ENCODE data around the gene GRIN3A. TPM values are rescaled to one million over a fixed set of nuclear protein-coding genes. Genes with fewer than 3 reads are reported as not detected.

GRIN3A gene
- polyA plus RNA-seq, 1 of the 3 experiments (the other 2 are of a cell fraction) = not detected

- TF ChIP-seq REST (IDR thresholded peaks at IDR 0.05; ENCODE audit: low read depth, low read length) = no peak
These were observed 174.2 kb downstream of the GRIN3A start (continued) for GRCh38 chr9:101564252-101564651.

GRCh38 chr9:101562966-101563365, 175.5 kb downstream of the GRIN3A start:
- Histone ChIP-seq H3K9me3 (no peaks in the 10 kb centered on the region), H2AFZ (ENCODE audit: low read depth) (no peak overlapping the region), H3K27ac (ENCODE audit: low read depth in 2 of 2, low read length in 1 of 2) (no peak overlapping the region), H4K20me1 (ENCODE audit: insufficient read depth) (no peaks in the 10 kb centered on the region), H3K27me3 (ENCODE audit: insufficient read depth) (no peaks in the 10 kb centered on the region), H3K79me2 (ENCODE audit: insufficient read depth) (peaks cover 17% of the 10 kb centered on the region; the same call in 1 of the 2 replicates), H3K9ac (no peak overlapping the region), H3F3A (replicated peaks; ENCODE audit: insufficient read depth) (peaks cover 8% of the 10 kb centered on the region), H3K36me3 (replicated peaks in 1 of 2; ENCODE audit: control insufficient read depth in 1 of 2, insufficient read depth in 2 of 2, low read length in 1 of 2) (peaks cover 80 to 85% of the 10 kb centered on the region in 2 experiments), H3K4me3 (ENCODE audit: low read depth in 2 of 2, low read length in 1 of 2) (no peak overlapping the region), H3K4me1 (ENCODE audit: control insufficient read depth in 1 of 2, insufficient read depth in 2 of 2, low read depth in 1 of 2, low read length in 1 of 2) (peaks cover 0 to under 1% of the 10 kb centered on the region in 2 experiments; a peak in 1 of 4 replicates), H3K9me2 (no peaks in the 10 kb centered on the region), H3K4me2 (no peak overlapping the region)
- CTCF ChIA-PET = interaction anchor here (0.6 to 1.9 kb wide), 7 partner anchors 14 to 114 kb away, joined by 3 to 7 read pairs (median 4); no protein-coding TSS in a partner anchor
- POLR2A ChIA-PET = no interaction called here
- TF ChIP-seq GATA2 (CRISPR knock-in tag; IDR thresholded peaks at IDR 0.05) (no peak), REST (IDR thresholded peaks at IDR 0.05; ENCODE audit: low read depth, low read length) (no peak), MEF2A (IDR thresholded peaks at IDR 0.05; ENCODE audit: borderline replicate concordance, low read depth) (no peak), JUND (IDR thresholded peaks at IDR 0.05) (no peak), PBX3 (IDR thresholded peaks at IDR 0.05) (no peak), FOXJ3 (CRISPR knock-in tag; IDR thresholded peaks at IDR 0.05) (no peak), MAX (IDR thresholded peaks at IDR 0.05; ENCODE audit: low read depth) (no peak), TEAD4 (IDR thresholded peaks at IDR 0.05; ENCODE audit: borderline replicate concordance, insufficient read depth) (no peak), GABPA (IDR thresholded peaks at IDR 0.05; ENCODE audit: low read depth) (no peak), ZBTB33 (IDR thresholded peaks at IDR 0.05; ENCODE audit: borderline replicate concordance, low read depth) (no peak), SMC3 (IDR thresholded peaks at IDR 0.05; ENCODE audit: low read depth, low read length) (no peak), RAD21 (IDR thresholded peaks at IDR 0.05; ENCODE audit: low read length) (no peak), IRF3 (IDR thresholded peaks at IDR 0.05; ENCODE audit: low read depth, low read length) (no peak)
- DNase-seq = no peak
- 93% methylated on average over 1 of the region's 1 CpG for WGBS (ENCODE audit: low lambda C conversion rate)
